Stomach (tissue), 19 donors: ENCODE data around the gene ZNF428. TPM values are rescaled to one million over a fixed set of nuclear protein-coding genes. Genes with fewer than 3 reads are reported as not detected.

Source experiments
- DNase-seq, 2 donors: peaks; one replicate each; pipeline versions ENCODE4 v3.0.0 to v3.0.0-alpha.2; 2013 to 2019
- H3K27ac ChIP-seq, 5 donors: fragments of 200-600 bp in 4 of 5; sonication (generic) in 4 of 5; one replicate each; pipeline ENCODE4 v1.5.1; 2013 to 2019; ENCODE audit warnings: mild to moderate bottlenecking in 1 of 5, moderate library complexity in 1 of 5
- H3K27me3 ChIP-seq, 3 donors: fragments of 200-600 bp; sonication (generic); one replicate each; pipeline ENCODE4 v1.5.1; 2017 to 2019; ENCODE audit warnings: mixed run types in 1 of 3
- H3K36me3 ChIP-seq, 4 donors: fragments of 200-600 bp; sonication (generic); 1 replicate in 3 of 4; 2 replicates in 1 of 4; pipeline ENCODE4 v1.5.1; 2016 to 2019
- H3K4me1 ChIP-seq, 4 donors: fragments of 200-600 bp; sonication (generic); one replicate each; pipeline ENCODE4 v1.5.1; 2016 to 2019
- H3K4me3 ChIP-seq, 4 donors: fragments of 200-600 bp; sonication (generic) in 3 of 4; one replicate each; pipeline ENCODE4 v1.5.1; 2016 to 2019; ENCODE audit warnings: mild to moderate bottlenecking in 1 of 4
- H3K9me3 ChIP-seq, 4 donors: fragments of 200-600 bp; sonication (generic); one replicate each; pipeline ENCODE4 v1.5.1; 2016 to 2019
- EP300 ChIP-seq: sonication (generic); formaldehyde crosslinking; IDR thresholded peaks from one replicate; pipeline ENCODE4 v1.6.1; 2017; ENCODE audit warnings: antibody characterized with exemption
- POLR2A ChIP-seq, 4 donors: fragments of 450-650 bp; IDR thresholded peaks; one replicate each; pipeline ENCODE4 v1.6.1; 2016; ENCODE audit warnings: antibody characterized with exemption in 4 of 4, control low read depth in 2 of 4, mild to moderate bottlenecking in 1 of 4, moderate library complexity in 1 of 4
- POLR2AphosphoS5 ChIP-seq, 3 donors: sonication (generic); formaldehyde crosslinking; IDR thresholded peaks; one replicate each; pipeline ENCODE4 v1.6.1; 2016; ENCODE audit warnings: antibody characterized with exemption in 3 of 3
- WGBS, 5 donors: extraction: QIAGEN DNeasy Blood & Tissue Kit in 3 of 5; methylation state at CpG; one replicate each; pipeline versions ENCODE4 v1.1.5 to v1.1.7; 2013 to 2018; 5-methylcytosine and 5-hydroxymethylcytosine counted together
- intact Hi-C: fragments of 100-400 bp; cut with DNase I; formaldehyde crosslinking; loops from one replicate; pipeline ENCODE4 v1.15.1; 2023; ENCODE audit warnings: low total_unique reads
- long read RNA-seq, 10 donors: transcript quantifications; one replicate each; lab custom pipeline, GENCODE V29; 2026
- polyA plus RNA-seq, 3 donors: library from polyadenylated mRNA; stranded (reverse); fragments of 200-250 nt; gene quantifications; one replicate each; pipeline ENCODE4 v1.2.3, GENCODE V29; 2013
- total RNA-seq, 5 donors: library from RNA; depleted of rRNA; stranded (reverse); fragments of >200 nt; gene quantifications; one replicate each; pipeline versions ENCODE4 v1.1.0 to v1.2.3, GENCODE V29; 2014 to 2016
- TF ChIP-seq, protein P1 (sequence below), 7 experiments: fragments of 450-650 bp in 4 of 7; fragments of 200-600 bp in 3 of 7; sonication (generic) in 3 of 7; IDR thresholded peaks; one replicate each; pipeline ENCODE4 v1.5.1; 2016 to 2019; ENCODE audit warnings: antibody characterized with exemption in 7 of 7, control low read depth in 2 of 7, mild to moderate bottlenecking in 1 of 7
- donor health status: healthy with polysubstance abuse.
- donor health status: Bipolar disorder and iron deficiency.
- donor health status: healthy.

Gene ZNF428, protein sequence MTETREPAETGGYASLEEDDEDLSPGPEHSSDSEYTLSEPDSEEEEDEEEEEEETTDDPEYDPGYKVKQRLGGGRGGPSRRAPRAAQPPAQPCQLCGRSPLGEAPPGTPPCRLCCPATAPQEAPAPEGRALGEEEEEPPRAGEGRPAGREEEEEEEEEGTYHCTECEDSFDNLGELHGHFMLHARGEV
- total RNA-seq (10 to 100 TPM in 4 of 5 donors, 1 to 10 TPM in 1; 7.8 to 72.7 (median 11.2) TPM), polyA plus RNA-seq (10 to 100 TPM; 30.9 to 47.9 (median 42.8) TPM)
- long read RNA-seq, donor 1, transcript ZNF428-201 (3 exons, 1,412 nt): major isoform, 13 of 18 reads
- long read RNA-seq, donor 1, partial matches to known transcripts: 5 of 18 reads
- long read RNA-seq, donor 1, other reads (novel, unspliced or antisense): 0 of 18 reads
- long read RNA-seq, donor 2, transcript ZNF428-201 (3 exons, 1,412 nt): major isoform, 43 of 48 reads
- long read RNA-seq, donor 2, partial matches to known transcripts: 5 of 48 reads
- long read RNA-seq, donor 2, other reads (novel, unspliced or antisense): 0 of 48 reads
- long read RNA-seq, donor 3, transcript ZNF428-201 (3 exons, 1,412 nt): major isoform, 17 of 17 reads
- long read RNA-seq, donor 3, partial matches to known transcripts: 0 of 17 reads
- long read RNA-seq, donor 3, other reads (novel, unspliced or antisense): 0 of 17 reads
- long read RNA-seq, donor 4, partial matches to known transcripts: 0 of 4 reads
- long read RNA-seq, donor 4, other reads (novel, unspliced or antisense): 0 of 4 reads
- long read RNA-seq, donor 5, transcript ZNF428-201 (3 exons, 1,412 nt): major isoform, 41 of 49 reads
- long read RNA-seq, donor 5, partial matches to known transcripts: 7 of 49 reads
- long read RNA-seq, donor 5, other reads (novel, unspliced or antisense): 0 of 49 reads
- long read RNA-seq, donor 6, transcript ZNF428-201 (3 exons, 1,412 nt): major isoform, 64 of 77 reads
- long read RNA-seq, donor 6, partial matches to known transcripts: 10 of 77 reads
- long read RNA-seq, donor 6, other reads (novel, unspliced or antisense): 0 of 77 reads
- long read RNA-seq, donor 7, transcript ZNF428-201 (3 exons, 1,412 nt): major isoform, 33 of 45 reads
- long read RNA-seq, donor 7, partial matches to known transcripts: 10 of 45 reads
- long read RNA-seq, donor 7, other reads (novel, unspliced or antisense): 0 of 45 reads
- long read RNA-seq, donor 8, transcript ZNF428-201 (3 exons, 1,412 nt): major isoform, 26 of 36 reads
- long read RNA-seq, donor 8, partial matches to known transcripts: 7 of 36 reads
- long read RNA-seq, donor 8, other reads (novel, unspliced or antisense): 0 of 36 reads
- long read RNA-seq, donor 9, transcript ZNF428-201 (3 exons, 1,412 nt): major isoform, 37 of 43 reads
- long read RNA-seq, donor 9, partial matches to known transcripts: 5 of 43 reads
- long read RNA-seq, donor 9, other reads (novel, unspliced or antisense): 0 of 43 reads
- long read RNA-seq, donor 10, transcript ZNF428-201 (3 exons, 1,412 nt): major isoform, 11 of 11 reads
- long read RNA-seq, donor 10, partial matches to known transcripts: 0 of 11 reads
- long read RNA-seq, donor 10, other reads (novel, unspliced or antisense): 0 of 11 reads

DNA sequence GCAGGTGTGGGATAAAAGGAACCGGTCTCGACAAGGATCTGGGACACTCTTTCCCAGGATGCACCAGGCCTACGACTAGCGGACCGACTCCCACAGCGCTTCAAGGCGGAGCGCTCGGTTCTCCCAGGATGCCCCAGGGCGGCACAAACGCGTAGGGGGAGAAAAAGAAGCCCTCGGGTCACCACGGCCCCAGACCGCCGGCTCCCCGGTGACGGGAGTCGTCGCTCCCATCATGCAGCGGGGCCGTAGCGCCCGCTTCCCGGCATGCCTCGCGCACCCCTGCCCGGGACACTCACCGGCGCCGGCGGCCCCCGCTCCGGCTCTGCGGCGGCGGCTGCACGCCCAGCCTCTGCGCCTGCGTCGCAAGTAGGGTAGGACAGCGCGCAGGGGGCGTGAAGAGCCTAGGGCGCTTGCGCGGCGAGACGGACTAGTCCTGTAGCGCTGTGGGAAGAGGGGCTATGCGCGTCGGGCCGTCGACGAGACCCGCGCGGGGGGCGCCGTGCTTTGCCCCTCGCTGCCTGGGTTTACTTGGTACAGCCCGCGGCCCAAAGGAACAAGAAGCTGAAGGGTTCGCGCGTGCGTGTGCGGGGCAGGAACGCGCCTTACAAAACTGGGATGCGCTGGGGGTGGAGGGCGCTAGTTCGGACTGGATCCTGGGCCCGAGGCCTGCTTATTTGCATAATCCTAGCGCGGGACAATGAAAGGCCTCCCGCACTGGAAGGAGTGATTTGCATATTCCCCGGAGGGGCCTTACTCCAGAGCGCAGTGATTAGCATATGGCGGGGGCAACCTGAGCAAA is at the start of gene ZNF428:
Gene ZNF428, minus strand, starts transcription at position 368 of the 799 bp plus-strand sequence. CDS start 5,325 bp downstream, outside the sequence.
- H3K36me3 ChIP-seq: peaks cover 0 to under 1% (median 0%) of the 10 kb centered on the region in 4 donors
- no peaks in the 10 kb centered on the region for H3K27me3 ChIP-seq
- peak within 1 kb of the TSS; percentile 86 to 96 (median 95) for H3K27ac ChIP-seq
- peak in 1 of 4 donors; percentile 23 for TF ChIP-seq POLR2A (IDR thresholded peaks at IDR 0.05)
- TF ChIP-seq, protein P1, sequence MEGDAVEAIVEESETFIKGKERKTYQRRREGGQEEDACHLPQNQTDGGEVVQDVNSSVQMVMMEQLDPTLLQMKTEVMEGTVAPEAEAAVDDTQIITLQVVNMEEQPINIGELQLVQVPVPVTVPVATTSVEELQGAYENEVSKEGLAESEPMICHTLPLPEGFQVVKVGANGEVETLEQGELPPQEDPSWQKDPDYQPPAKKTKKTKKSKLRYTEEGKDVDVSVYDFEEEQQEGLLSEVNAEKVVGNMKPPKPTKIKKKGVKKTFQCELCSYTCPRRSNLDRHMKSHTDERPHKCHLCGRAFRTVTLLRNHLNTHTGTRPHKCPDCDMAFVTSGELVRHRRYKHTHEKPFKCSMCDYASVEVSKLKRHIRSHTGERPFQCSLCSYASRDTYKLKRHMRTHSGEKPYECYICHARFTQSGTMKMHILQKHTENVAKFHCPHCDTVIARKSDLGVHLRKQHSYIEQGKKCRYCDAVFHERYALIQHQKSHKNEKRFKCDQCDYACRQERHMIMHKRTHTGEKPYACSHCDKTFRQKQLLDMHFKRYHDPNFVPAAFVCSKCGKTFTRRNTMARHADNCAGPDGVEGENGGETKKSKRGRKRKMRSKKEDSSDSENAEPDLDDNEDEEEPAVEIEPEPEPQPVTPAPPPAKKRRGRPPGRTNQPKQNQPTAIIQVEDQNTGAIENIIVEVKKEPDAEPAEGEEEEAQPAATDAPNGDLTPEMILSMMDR (IDR thresholded peaks at IDR 0.05): no peak
- peak; percentile 38 to 87 (median 77) for TF ChIP-seq POLR2AphosphoS5 (IDR thresholded peaks at IDR 0.05)
- no peaks in the 10 kb centered on the region for H3K9me3 ChIP-seq
- peak; percentile 87 to 97 for DNase-seq
- 0 to 1% (median 0%) methylated on average over 65 to 81 of the region's 81 CpGs for WGBS, 5 donors
- intact Hi-C loops: no loop called here
- peaks cover 0 to 37% (median 23%) of the 10 kb centered on the region in 4 donors for H3K4me1 ChIP-seq
- peak within 1 kb of the TSS; percentile 71 to 80 (median 76) for H3K4me3 ChIP-seq

DNA sequence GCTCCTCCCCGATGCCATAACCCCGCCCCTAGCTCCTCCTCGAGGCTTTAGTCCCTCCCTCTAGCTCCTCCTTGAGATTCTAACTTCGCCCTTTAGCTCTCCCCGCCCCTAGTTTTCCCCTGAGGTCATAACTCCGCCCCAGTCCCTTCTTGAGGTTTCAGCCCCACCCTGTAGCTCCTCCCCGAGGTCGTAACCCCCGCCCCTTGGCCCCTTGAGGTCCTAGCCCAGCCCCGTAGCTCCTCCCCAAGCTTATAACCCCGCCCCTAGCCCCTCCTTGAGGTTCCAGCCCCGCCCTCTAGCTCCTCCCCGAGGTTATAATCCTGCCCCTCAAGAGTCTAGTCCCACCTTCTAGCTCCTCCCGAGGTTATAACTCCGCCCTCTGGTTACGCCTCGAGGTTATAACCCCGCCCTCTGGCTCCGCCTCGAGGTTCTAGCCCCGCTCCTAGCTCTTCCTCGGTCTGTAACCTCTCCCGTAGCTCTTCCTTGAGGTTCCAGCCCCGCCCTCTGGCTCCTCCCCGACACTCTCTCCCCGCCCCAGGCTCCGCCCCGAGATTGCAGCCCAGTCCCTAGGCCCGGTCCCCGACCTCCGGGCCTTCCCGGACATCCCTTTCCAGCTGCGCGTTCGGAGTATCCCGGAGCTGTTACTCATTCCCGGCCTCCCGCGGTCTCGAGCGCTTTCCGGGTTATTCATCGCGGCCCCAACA is 49.1 kb upstream of the ZNF428 start:
- peaks cover 12 to 42% (median 37%) of the 10 kb centered on the region in 4 donors for H3K36me3 ChIP-seq
- intact Hi-C loops: loop anchor here (10.0 kb wide), 1 partner anchor 204 kb away; the partner anchor contains the start of gene LYPD3
- H3K9me3 ChIP-seq: no peaks in the 10 kb centered on the region
- H3K4me1 ChIP-seq: peaks cover 7 to 76% (median 28%) of the 10 kb centered on the region in 4 donors
- H3K4me3 ChIP-seq: peak overlapping the region; percentile 51 to 62 (median 56)
- TF ChIP-seq EP300 (peak; percentile 43), POLR2AphosphoS5 (IDR thresholded peaks at IDR 0.05) (peak; percentile 70 to 96 (median 93)), POLR2A (IDR thresholded peaks at IDR 0.05) (peak in 2 of 4 donors; percentile 59 to 80)
- TF ChIP-seq, protein P1 (IDR thresholded peaks at IDR 0.05): no peak
- H3K27ac ChIP-seq: peak overlapping the region; percentile 85 to 98 (median 96)
- peak; percentile 98 for DNase-seq
- 0 to 1% (median 0%) methylated on average over 42 to 44 of the region's 44 CpGs for WGBS, 5 donors
- no peaks in the 10 kb centered on the region for H3K27me3 ChIP-seq

DNA sequence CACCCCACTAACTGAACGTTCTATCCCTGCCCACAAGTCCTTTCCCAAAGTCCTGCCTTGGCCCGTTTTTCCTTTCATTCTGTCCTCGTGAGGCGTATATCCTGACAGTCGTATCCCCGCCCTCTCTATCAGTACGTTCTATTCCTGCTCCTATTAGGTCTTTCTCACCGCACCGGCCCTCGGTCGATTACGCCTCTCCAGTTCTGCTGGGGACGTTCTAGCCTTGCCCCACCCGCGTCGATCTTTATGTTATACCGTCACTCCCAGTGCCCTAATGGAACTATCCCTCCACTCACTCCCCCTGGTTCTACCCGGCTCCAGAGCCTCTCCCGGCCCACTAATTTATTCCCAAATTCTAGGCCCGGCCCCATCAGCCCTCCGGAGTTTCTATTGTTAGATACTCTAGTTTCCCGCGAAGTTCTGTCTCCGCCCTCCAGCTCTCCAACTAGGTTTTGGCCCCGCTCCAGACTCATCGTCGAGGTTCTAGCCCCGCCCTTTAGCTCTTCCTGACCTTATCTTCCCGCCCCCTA is 48.5 kb upstream of the ZNF428 start:
- H3K27ac ChIP-seq: peak overlapping the region; percentile 28 to 98 (median 96)
- H3K36me3 ChIP-seq: peaks cover 12 to 48% (median 43%) of the 10 kb centered on the region in 4 donors
- no peak for TF ChIP-seq EP300
- no peak for TF ChIP-seq POLR2A (IDR thresholded peaks at IDR 0.05)
- TF ChIP-seq, protein P1 (IDR thresholded peaks at IDR 0.05): no peak
- peak in 1 of 3 donors; percentile 2 for TF ChIP-seq POLR2AphosphoS5 (IDR thresholded peaks at IDR 0.05)
- 10 to 20% (median 19%) methylated on average over 29 of the region's 29 CpGs for WGBS, 5 donors
- H3K9me3 ChIP-seq: no peaks in the 10 kb centered on the region
- peak overlapping the region; percentile 51 to 62 (median 56) for H3K4me3 ChIP-seq
- H3K4me1 ChIP-seq: peaks cover 7 to 70% (median 28%) of the 10 kb centered on the region in 4 donors
- no peak for DNase-seq
- intact Hi-C loops: loop anchor here (10.0 kb wide), 1 partner anchor 203 kb away; the partner anchor contains the start of gene LYPD3
- H3K27me3 ChIP-seq: no peaks in the 10 kb centered on the region
